Tibial artery (tissue), 4 donors: ENCODE results near the gene GRAP2.
"Not testable (repeated sequence)": the region's sequence is repeated elsewhere in the genome, so short reads cannot be mapped to it uniquely, and the experiment has no call there.

Source experiments
- DNase-seq, 2 donors: peaks; one replicate each; pipeline ENCODE4 v3.0.0-alpha.2; 2019
- H3K27ac ChIP-seq, 2 donors: fragments of 200-600 bp; sonication (generic) in 1 of 2; 1 replicate in 1 of 2; 2 replicates in 1 of 2; pipeline ENCODE4 v1.5.1; 2018 to 2019; ENCODE audit warnings: mild to moderate bottlenecking in 1 of 2
- H3K27me3 ChIP-seq, 2 donors: fragments of 200-600 bp; sonication (generic) in 1 of 2; one replicate each; pipeline versions ENCODE4 v1.5.1 to v1.6.0; 2016 to 2019
- H3K36me3 ChIP-seq, 3 donors: fragments of 200-600 bp; sonication (generic) in 2 of 3; one replicate each; pipeline ENCODE4 v1.5.1; 2016 to 2019; ENCODE audit warnings: mild to moderate bottlenecking in 2 of 3
- H3K4me1 ChIP-seq, 4 donors: fragments of 200-600 bp; sonication (generic) in 2 of 4; 1 replicate in 3 of 4; 2 replicates in 1 of 4; pipeline ENCODE4 v1.5.1; 2016 to 2019
- H3K4me3 ChIP-seq, 2 donors: fragments of 200-600 bp; sonication (generic) in 1 of 2; 1 replicate in 1 of 2; 2 replicates in 1 of 2; pipeline ENCODE4 v1.5.1; 2018 to 2019; ENCODE audit warnings: mild to moderate bottlenecking in 2 of 2
- H3K9me3 ChIP-seq, 3 donors: fragments of 200-600 bp; sonication (generic) in 1 of 3; one replicate each; pipeline ENCODE4 v1.5.1; 2016 to 2019
- intact Hi-C: fragments of 100-400 bp; cut with DNase I; formaldehyde crosslinking; loops from one replicate; pipeline ENCODE4 v1.15.0; 2023; ENCODE audit warnings: low total_unique reads
- TF ChIP-seq, protein P1 (sequence below), 2 experiments: fragments of 200-600 bp in 1 of 2; fragments of 450-650 bp in 1 of 2; IDR thresholded peaks; one replicate each; pipeline ENCODE4 v1.5.1; 2017 to 2019; ENCODE audit warnings: antibody characterized with exemption in 2 of 2, mild to moderate bottlenecking in 1 of 2, moderate library complexity in 1 of 2

GRAP2 gene

DNA sequence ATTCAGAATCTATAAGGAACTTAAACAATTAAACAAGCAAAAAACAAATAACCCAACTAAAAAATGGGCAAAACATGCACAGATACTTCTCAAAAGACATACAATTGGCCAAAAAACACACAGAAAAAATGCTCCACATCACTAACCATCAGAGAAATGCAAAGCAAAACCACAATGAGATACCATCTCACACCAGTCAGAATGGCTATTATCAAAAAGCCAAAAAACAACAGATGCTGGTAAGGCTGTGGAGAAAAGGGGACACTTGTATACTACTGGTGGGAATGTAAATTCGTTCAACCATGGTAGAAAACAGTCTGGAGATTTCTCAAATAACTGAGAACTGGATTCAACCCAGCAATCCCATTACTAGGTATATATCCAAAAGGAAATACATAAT lies 32.1 kb upstream of the GRAP2 start:
- H3K9me3 ChIP-seq: no peaks in the 10 kb centered on the region
- peaks cover 0 to 5% of the 10 kb centered on the region in 2 donors for H3K27me3 ChIP-seq
- DNase-seq: no peak
- no peaks in the 10 kb centered on the region for H3K36me3 ChIP-seq
- H3K27ac ChIP-seq: no peak overlapping the region
- no peak overlapping the region for H3K4me3 ChIP-seq
- intact Hi-C loops: no loop called here
- no peaks in the 10 kb centered on the region for H3K4me1 ChIP-seq
- TF ChIP-seq, protein P1, sequence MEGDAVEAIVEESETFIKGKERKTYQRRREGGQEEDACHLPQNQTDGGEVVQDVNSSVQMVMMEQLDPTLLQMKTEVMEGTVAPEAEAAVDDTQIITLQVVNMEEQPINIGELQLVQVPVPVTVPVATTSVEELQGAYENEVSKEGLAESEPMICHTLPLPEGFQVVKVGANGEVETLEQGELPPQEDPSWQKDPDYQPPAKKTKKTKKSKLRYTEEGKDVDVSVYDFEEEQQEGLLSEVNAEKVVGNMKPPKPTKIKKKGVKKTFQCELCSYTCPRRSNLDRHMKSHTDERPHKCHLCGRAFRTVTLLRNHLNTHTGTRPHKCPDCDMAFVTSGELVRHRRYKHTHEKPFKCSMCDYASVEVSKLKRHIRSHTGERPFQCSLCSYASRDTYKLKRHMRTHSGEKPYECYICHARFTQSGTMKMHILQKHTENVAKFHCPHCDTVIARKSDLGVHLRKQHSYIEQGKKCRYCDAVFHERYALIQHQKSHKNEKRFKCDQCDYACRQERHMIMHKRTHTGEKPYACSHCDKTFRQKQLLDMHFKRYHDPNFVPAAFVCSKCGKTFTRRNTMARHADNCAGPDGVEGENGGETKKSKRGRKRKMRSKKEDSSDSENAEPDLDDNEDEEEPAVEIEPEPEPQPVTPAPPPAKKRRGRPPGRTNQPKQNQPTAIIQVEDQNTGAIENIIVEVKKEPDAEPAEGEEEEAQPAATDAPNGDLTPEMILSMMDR (IDR thresholded peaks at IDR 0.05): no peak

DNA sequence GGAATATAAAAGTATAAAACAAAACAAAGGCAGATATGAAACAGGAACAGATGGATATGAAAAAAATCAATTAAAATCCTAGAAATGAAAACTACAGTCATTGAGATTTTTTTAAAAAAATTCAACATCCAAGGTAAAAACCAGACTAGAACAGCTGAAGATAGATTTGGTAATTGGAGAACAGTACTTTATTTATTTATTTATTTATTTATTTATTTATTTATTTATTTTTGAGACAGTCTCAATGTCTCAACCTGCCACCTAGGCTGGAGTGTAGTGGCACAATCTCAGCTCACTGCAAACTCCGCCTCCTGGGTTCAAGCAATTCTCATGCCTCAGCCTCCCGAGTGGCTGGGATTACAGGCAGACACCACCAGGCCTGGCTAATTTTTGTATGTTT lies 31.1 kb upstream of the GRAP2 start:
- intact Hi-C loops, DNase-seq, H3K4me1 ChIP-seq, H3K36me3 ChIP-seq, H3K9me3 ChIP-seq, H3K27ac ChIP-seq, H3K27me3 ChIP-seq, H3K4me3 ChIP-seq: not testable (repeated sequence)

DNA sequence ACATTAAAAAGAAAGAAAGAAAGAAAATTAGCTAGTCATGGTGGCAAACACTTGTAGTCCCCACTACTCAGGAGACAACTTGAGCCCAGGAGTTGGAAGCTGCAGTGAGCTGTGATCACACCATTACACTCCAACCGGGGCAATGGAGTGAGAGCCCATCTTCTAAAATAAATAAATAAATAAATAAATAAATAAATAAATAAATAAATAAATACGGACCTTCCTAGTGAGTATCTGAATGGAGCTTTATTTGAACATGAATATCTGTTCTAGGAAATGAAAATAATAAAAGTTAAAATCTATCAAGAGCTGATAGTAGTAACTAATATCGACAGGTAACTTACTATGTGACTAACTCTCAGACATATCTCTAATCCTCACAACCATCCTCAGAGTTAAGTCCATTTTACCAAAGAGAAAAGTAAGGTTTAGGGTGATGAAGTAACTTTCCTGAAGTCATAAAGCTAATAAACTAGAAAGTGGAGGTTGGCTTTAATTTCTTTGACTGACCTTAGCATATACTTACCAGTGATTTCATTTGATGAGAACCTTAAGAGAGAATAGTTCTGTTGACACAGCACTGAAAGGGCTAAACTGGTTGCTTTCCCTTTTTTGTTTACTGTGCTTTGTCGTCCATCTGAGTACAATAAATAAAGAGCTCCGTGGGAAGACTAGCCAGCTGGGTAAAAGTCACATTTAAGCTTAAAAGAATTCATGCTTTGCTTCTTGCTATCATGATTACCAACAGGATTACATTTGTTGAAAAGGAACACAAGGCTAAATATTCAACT lies 29.7 kb upstream of the GRAP2 start:
- intact Hi-C loops: no loop called here
- Histone ChIP-seq H3K4me3 (no peak overlapping the region), H3K9me3 (no peaks in the 10 kb centered on the region), H3K4me1 (no peaks in the 10 kb centered on the region), H3K36me3 (no peaks in the 10 kb centered on the region), H3K27me3 (peaks cover 0 to 5% of the 10 kb centered on the region in 2 donors), H3K27ac (no peak overlapping the region)
- TF ChIP-seq, protein P1 (IDR thresholded peaks at IDR 0.05): no peak
- no peak for DNase-seq

DNA sequence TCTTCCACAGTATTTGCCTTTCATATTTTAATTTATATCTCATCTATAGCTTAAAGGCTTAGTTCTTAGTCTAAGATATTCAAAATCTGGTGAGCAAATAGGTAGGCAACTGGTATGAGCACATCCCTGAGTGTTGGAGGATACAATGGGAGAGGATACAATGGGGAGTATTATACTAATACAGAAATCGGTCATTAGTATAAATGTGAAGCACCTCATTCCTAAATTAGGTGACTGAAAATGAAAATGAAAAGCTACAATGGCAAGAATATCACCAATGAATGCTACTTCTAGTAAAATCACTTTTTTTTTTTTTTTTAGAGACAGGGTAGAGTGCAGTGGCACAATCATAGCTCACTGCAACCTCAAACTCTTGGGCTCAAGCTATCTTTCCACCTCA lies 28.3 kb upstream of the GRAP2 start:
- Histone ChIP-seq H3K27me3 (peaks cover 0 to 3% of the 10 kb centered on the region in 2 donors), H3K36me3 (no peaks in the 10 kb centered on the region), H3K4me1 (no peaks in the 10 kb centered on the region), H3K9me3 (no peaks in the 10 kb centered on the region), H3K27ac (no peak overlapping the region), H3K4me3 (no peak overlapping the region)
- no peak for DNase-seq
- TF ChIP-seq, protein P1 (IDR thresholded peaks at IDR 0.05): no peak
- intact Hi-C loops: no loop called here

DNA sequence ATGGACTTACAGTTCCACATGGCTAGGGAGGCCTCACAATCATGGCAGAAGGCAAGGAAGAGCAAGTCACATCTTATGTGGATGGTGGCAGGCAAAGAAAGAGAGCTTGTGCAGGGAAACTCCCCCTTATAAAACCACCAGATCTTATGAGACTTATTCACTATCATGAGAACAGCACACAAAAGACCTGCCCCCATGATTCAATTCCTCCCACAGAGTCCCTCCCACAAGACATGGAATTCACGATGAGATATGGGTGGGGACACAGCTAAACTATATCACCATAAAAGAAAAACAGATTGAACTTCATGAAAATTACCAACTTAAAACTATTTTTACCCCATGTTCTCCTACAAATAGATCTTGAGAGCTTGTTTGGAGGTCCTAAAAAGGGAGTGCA lies 26.9 kb upstream of the GRAP2 start:
- DNase-seq: no peak

DNA sequence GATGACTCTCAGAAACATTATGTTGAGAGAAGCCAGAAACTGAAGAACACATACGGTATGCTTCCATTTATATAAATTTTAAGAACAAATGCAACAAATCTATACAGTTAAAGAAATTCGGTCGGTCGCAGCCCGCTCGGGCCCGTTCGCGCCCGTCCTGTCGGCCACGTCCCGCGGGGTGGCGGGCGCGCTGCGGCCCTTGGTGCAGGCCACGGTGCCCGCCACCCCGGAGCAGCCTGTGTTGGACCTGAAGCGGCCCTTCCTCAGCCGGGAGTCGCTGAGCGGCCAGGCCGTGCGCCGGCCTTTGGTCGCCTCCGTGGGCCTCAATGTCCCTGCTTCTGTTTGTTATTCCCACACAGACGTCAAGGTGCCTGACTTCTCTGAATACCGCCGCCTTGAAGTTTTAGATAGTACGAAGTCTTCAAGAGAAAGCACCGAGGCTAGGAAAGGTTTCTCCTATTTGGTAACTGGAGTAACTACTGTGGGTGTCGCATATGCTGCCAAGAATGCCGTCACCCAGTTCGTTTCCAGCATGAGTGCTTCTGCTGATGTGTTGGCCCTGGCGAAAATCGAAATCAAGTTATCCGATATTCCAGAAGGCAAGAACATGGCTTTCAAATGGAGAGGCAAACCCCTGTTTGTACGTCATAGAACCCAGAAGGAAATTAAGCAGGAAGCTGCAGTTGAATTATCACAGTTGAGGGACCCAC lies 25.6 kb upstream of the GRAP2 start:
- peak overlapping the region in 1 of 2 donors; percentile 25 for H3K4me3 ChIP-seq
- H3K27ac ChIP-seq, intact Hi-C loops, DNase-seq, H3K9me3 ChIP-seq, H3K36me3 ChIP-seq, H3K4me1 ChIP-seq: not testable (repeated sequence)
- H3K27me3 ChIP-seq: peaks cover 0 to 12% of the 10 kb centered on the region in 2 donors

More for the DNA sequence above, 26.9 kb upstream of the GRAP2 start:
- Histone ChIP-seq H3K4me3 (no peak overlapping the region), H3K27ac (no peak overlapping the region), H3K9me3 (no peaks in the 10 kb centered on the region), H3K27me3 (peaks cover 0 to 11% of the 10 kb centered on the region in 2 donors), H3K36me3 (no peaks in the 10 kb centered on the region), H3K4me1 (no peaks in the 10 kb centered on the region)
- intact Hi-C loops: no loop called here
- TF ChIP-seq, protein P1 (IDR thresholded peaks at IDR 0.05): no peak
